ENCODE results near the gene SLC25A23. TPM values are rescaled to one million over a fixed set of nuclear protein-coding genes. Genes with fewer than 3 reads are reported as not detected.

SLC25A23 gene
- total and polyA plus RNA-seq, 2 of the 8 experiments (the other 6 are each of a cell fraction or from before 2014, with no cell fraction given) = 18.0 to 48.1 TPM

DNA sequence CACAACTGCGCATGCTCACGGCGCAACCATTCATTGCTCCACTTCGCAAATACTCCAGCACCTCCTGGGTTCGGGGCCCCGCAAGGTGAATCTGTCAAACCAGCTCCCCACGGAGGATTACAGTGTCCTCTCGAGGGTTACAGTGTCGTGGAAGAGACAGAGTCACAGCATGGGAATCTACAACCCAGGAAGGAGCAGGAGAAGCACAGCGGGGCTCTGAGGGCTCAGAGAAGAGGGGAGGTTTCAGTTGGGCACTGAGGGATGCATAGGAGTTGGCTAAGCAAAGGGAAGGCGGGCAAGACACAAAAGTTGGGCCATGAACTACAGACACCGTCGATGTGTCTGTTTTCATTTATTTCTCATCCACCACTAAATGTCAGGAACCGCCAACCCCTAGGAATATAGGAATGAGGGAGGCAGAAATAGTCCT, 65.6 kb downstream of the SLC25A23 start:
- FAIRE-seq (peak; percentile 69), DNase-seq (ENCODE audit: low read depth in 1 of 2, low spot score in 2 of 2) (no peak)
- Histone ChIP-seq H4K91ac (replicated peaks; ENCODE audit: insufficient read length, low read length) (peak overlapping the region; percentile 68), H3K36me3 (ENCODE audit: control insufficient read depth in 2 of 4, insufficient read depth in 4 of 4, low read length in 3 of 4) (peaks cover 5 to 23% (median 10%) of the 10 kb centered on the region in 4 experiments; a peak in 6 of 8 replicates), H3K27me3 (replicated peaks in 1 of 4; ENCODE audit: control insufficient read depth in 3 of 4, extremely low read depth in 1 of 4, insufficient read depth in 3 of 4, low read length in 3 of 4) (no peaks in the 10 kb centered on the region), H2BK120ac (replicated peaks; ENCODE audit: low read depth, low read length) (no peak overlapping the region), H3K4me3 (ENCODE audit: extremely low read depth in 1 of 4, insufficient read depth in 2 of 4, low read depth in 3 of 4, low read length in 4 of 4) (peak overlapping the region; percentile 72 to 99 (median 90)), H3K4me1 (replicated peaks in 1 of 4; ENCODE audit: control insufficient read depth in 3 of 4, insufficient read depth in 4 of 4, low read length in 3 of 4) (peaks cover 0 to 8% (median 7%) of the 10 kb centered on the region in 4 experiments; a peak in 5 of 7 replicates), H3K79me2 (ENCODE audit: control insufficient read depth in 1 of 2, insufficient read depth in 2 of 2, low read length in 2 of 2) (peaks cover 5 to 20% of the 10 kb centered on the region in 2 experiments; a peak in 3 of 4 replicates), H2AK5ac (ENCODE audit: low read depth, low read length) (no peak overlapping the region; the same call in 1 of the 2 replicates), H3K4ac (replicated peaks; ENCODE audit: insufficient read length, low read depth, low read length) (peak overlapping the region; percentile 55), H2BK15ac (ENCODE audit: low read length) (peak overlapping the region; percentile 99), H4K8ac (ENCODE audit: extremely low read depth, insufficient read depth, low read length) (peak overlapping the region; percentile 77; the same call in 1 of the 2 replicates), H2AFZ (ENCODE audit: low read length) (peak overlapping the region; percentile 91), H3K18ac (ENCODE audit: extremely low read depth, low read length) (peak overlapping the region; percentile 93), H3K23me2 (ENCODE audit: low read depth, low read length) (peaks cover 7% of the 10 kb centered on the region), H2BK5ac (ENCODE audit: low read depth, low read length) (peak overlapping the region; percentile 91), H4K5ac (ENCODE audit: insufficient read length, low read depth, low read length) (peak overlapping the region; percentile 71), H3K23ac (ENCODE audit: insufficient read length) (no peak overlapping the region), H3K27ac (ENCODE audit: low read depth, low read length) (peak overlapping the region; percentile 89), H3K9me3 (ENCODE audit: insufficient read depth in 2 of 2, low read depth in 1 of 2, low read length in 1 of 2) (no peaks in the 10 kb centered on the region), H3K9ac (replicated peaks in 1 of 4; ENCODE audit: extremely low read depth in 1 of 4, low read depth in 3 of 4, low read length in 3 of 4) (peak overlapping the region in 3 of 4 experiments; percentile 34 to 81 (median 72); a peak in 4 of 7 replicates), H4K20me1 (replicated peaks in 1 of 2; ENCODE audit: control insufficient read depth in 1 of 2, insufficient read depth in 2 of 2, low read length in 2 of 2) (no peaks in the 10 kb centered on the region), H3K79me1 (ENCODE audit: low read depth, low read length) (peaks cover 6% of the 10 kb centered on the region), H3K56ac (replicated peaks; ENCODE audit: insufficient read length, low read depth, low read length) (no peak overlapping the region), H2BK12ac (ENCODE audit: low read depth, low read length) (peak overlapping the region; percentile 4; the same call in 1 of the 2 replicates), H3K14ac (ENCODE audit: insufficient read length) (no peak overlapping the region), H2BK20ac (ENCODE audit: low read length) (no peak overlapping the region), H3K4me2 (ENCODE audit: insufficient read depth in 1 of 2, low read depth in 2 of 2, low read length in 2 of 2) (peak overlapping the region; percentile 95 to 96)
- ChIA-PET POLR2A (ENCODE audit: partially characterized antibody) (interaction anchor here (0.6 to 9.9 kb wide), 10 partner anchors 9 to 248 kb away, joined by 3 to 81 read pairs (median 4); partner anchors contain the start of genes ALKBH7, CLPP, CRB3 and KHSRP), CTCF (ENCODE audit: partially characterized antibody) (interaction anchor here (0.8 to 1.5 kb wide), 3 partner anchors 14 to 177 kb away, joined by 3 to 5 read pairs (median 4); no protein-coding TSS in a partner anchor)
- TF ChIP-seq SIN3A (conservative IDR thresholded peaks at IDR 0.05 in 1 of 2, IDR thresholded peaks at IDR 0.05 in 1 of 2; ENCODE audit: low read depth in 1 of 2, low read length in 2 of 2) (0 out of 4 replicates have a peak, but pooled peaks have one; percentile 2 to 15), NRF1 (IDR thresholded peaks at IDR 0.05; ENCODE audit: low read depth, low read length) (peak; percentile 79), GTF2F1 (IDR thresholded peaks at IDR 0.05; ENCODE audit: borderline replicate concordance, low read depth, low read length) (no peak), TAF1 (IDR thresholded peaks at IDR 0.05; ENCODE audit: low read depth, low read length) (peak; percentile 14; the same call in 1 of the 2 replicates), NANOG (IDR thresholded peaks at IDR 0.05; ENCODE audit: insufficient read depth, low read depth, low read length, poor library complexity, severe bottlenecking) (no peak)
- 12% methylated on average over 14 of the region's 14 CpGs; no CpG with 5 or more reads in 1 of the 2 experiments for WGBS, 2 experiments (ENCODE audit: extremely low coverage in 1 of 2, insufficient coverage in 1 of 2, insufficient read length in 1 of 2, insufficient replicate concordance in 2 of 2, low coverage in 1 of 2, low lambda C conversion rate in 2 of 2, missing lambda C conversion rate in 1 of 2)
